G401.6 (cell line): ENCODE measurements around the gene SSBP2.
"Not testable (repeated sequence)": the region's sequence is repeated elsewhere in the genome, so short reads cannot be mapped to it uniquely, and the experiment has no call there.

ENCODE experiments used
- FAIRE-seq: peaks from 2 replicates; lab custom pipeline; 2012; peaks lifted over from hg19 to GRCh38; lab: Jason Lieb, UNC

The SSBP2 gene

DNA sequence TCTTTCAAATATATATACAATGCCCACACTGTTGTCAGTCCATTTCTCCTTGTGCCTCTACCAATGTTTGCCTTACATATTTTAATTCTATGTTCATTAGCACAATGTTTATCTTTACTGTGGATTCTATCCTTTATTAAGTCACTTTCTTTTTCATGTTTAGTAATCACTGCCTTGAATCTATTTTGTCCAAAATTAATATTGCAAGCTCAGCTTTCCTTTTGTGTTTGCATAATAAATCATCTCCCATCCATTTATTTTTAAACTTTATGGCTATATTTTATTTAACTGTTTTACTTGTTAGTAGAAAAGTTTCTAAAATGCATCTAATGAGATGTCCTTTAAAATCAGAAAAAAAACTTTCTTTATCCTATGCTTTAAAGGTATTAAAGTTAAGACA lies 230.1 kb downstream of the SSBP2 start:
- no peak for FAIRE-seq

DNA sequence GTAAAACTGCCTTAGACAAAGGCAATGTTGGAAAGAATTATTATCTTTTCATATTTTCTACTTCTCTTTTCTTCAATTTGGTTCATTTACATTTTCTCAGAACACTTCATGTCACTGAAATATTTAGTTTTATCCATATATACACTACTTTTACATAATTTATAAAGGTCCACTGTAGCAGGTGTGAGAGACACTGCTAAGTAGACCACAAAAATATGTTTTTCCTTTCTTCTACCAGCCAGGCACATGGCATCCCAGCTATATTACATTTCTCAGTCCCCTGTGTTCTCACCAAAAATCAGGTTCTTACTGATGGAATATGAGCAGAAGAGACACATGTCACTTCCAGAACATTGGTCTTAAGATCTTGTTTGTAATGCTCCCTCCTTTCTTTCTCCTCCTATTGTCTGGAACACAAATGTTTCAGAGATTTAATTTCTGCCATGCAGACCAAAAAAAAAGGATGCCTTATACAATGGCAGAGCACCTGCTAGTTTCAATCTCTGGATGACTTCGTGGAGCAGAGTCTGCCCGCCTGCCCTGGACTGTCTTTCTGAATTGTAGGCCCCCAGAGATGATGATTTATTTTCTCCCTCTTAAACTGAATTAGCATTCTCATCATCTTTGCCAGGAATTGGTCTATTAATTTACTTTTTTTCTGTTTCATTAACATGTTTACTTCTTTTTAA lies 231.5 kb downstream of the SSBP2 start:
- FAIRE-seq: no peak

GRCh38 chr5:81517462-81517861 lies 233.4 kb downstream of the SSBP2 start:
- no peak for FAIRE-seq

GRCh38 chr5:81516091-81516490 lies 234.8 kb downstream of the SSBP2 start:
- no peak for FAIRE-seq

DNA sequence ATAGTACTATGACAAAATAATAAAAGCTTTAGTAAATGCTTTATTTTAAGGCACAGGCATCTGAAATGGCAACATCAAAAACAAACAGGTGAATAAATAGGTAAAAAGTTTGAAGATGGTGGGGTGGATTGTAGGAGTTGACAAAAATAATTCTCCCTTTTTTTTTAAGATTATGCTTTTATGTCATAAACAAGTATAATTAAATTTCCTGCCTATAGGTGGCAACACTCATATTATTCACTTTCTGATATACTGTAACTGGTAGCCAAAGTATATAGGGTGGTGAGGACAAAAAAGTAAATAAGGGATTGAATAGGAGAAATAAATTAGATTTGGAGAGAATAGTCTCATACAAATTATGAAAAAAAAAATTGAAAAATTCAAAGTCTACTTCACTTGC lies 236.9 kb downstream of the SSBP2 start:
- FAIRE-seq: peak; percentile 78

GRCh38 chr5:81513473-81513872 lies 237.4 kb downstream of the SSBP2 start:
- no peak for FAIRE-seq

GRCh38 chr5:81506900-81507588 lies 243.9 kb downstream of the SSBP2 start:
- peak; percentile 98 for FAIRE-seq

GRCh38 chr5:81506378-81506777 lies 244.5 kb downstream of the SSBP2 start:
- FAIRE-seq: no peak

GRCh38 chr5:81505672-81506071 lies 245.2 kb downstream of the SSBP2 start:
- no peak for FAIRE-seq

DNA sequence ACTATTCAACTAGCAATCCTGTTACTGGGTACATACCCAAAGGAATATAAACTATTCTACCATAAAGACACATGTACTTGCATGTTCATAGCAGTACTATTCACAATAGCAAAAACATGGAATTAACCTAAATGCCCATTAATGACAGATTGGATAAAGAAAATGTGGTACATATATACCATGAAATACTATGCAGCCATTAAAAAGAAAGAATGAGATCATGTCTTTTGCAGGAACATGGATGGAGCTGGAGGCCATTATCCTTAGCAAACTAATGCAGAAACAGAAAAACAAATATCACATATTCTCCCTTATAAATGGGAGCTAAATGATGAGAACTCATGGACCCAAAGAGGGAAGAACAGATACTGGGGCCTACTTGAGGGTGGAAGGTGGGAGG lies 247.3 kb downstream of the SSBP2 start:
- not testable (repeated sequence) for FAIRE-seq

DNA sequence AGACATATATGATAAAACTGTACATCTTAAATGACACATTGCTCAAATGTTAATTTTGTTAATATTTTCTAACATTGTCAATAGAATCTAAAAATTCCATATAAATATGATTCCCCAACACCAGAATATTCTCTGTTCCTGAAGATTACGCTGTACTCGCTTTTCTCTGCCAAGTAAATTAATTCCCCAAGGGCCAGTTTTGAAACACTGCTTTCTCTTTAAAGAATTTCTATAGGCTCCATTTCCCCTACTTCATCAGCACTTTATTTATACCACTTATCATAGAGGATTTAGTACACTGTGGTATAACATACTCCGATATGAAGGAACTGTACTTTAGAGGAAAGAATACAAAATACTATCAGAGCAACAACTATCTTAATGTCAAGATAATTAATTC lies 255.6 kb downstream of the SSBP2 start:
- no peak for FAIRE-seq

GRCh38 chr5:81488862-81489261 lies 262.0 kb downstream of the SSBP2 start:
- no peak for FAIRE-seq

DNA sequence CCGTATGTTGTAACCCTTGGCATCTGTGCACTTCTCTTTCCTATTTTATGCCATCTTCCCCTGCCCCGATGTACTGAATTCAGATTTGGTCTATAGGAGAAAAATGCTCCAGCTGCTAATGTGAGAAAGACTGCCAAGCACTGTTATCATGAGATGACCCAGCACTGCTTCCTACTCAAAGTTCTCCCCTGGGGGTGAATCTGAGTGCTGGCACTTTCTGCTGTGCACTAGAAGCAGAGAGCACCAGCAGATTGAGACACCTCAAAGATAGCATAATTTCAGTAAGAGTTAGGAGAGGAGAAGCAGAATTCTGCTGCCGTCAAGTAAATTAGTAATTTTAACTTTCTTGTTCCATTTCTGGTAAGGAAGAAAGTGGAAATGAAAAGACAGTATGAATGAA lies 264.2 kb downstream of the SSBP2 start:
- FAIRE-seq: no peak

DNA sequence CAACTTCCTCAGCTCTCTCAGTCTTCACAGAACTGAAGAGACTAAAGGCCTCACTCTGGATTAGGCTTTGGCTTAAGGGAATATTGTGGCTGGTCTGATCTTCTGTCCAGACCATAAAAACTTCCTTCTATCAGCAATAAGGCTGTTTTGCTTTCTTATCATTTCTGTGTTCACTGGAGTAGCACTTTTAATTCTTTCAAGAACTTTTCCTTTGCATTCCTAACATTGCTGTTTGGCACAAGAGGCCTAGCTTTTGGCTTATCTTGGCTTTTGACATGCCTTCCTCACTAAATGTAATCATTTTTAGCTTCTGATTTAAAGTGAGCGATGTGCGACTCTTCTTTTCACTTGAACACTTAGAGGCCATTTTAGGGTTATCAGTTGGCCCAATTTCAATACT lies 268.3 kb downstream of the SSBP2 start:
- no peak for FAIRE-seq

- not testable (repeated sequence) for FAIRE-seq
Observed at GRCh38 chr5:81473395-81473794, 277.5 kb downstream of the SSBP2 start.

- no peak for FAIRE-seq
Observed at GRCh38 chr5:81469676-81470075, 281.2 kb downstream of the SSBP2 start.

GRCh38 chr5:81450940-81451339 lies 300.0 kb downstream of the SSBP2 start:
- no peak for FAIRE-seq

GRCh38 chr5:81435023-81435422 lies 315.9 kb downstream of the SSBP2 start:
- no peak for FAIRE-seq

DNA sequence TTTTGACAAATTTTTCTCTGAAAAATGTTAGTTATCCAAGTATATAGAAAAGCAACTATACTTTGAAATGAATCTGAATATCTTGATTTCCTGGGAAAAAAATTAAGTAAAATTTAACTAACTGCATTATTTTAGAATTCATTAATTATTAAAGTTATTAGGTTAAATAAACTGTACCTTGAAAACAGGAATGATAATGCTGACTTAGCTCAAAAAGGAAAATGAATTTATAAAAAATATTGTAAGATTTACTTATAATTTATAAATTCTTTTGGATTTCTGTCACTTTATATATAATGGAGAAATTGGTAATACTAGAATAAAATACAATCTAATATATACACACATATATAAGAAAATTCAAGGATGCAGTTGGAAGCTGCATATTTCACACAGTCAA lies 320.9 kb downstream of the SSBP2 start:
- FAIRE-seq: peak; percentile 80

DNA sequence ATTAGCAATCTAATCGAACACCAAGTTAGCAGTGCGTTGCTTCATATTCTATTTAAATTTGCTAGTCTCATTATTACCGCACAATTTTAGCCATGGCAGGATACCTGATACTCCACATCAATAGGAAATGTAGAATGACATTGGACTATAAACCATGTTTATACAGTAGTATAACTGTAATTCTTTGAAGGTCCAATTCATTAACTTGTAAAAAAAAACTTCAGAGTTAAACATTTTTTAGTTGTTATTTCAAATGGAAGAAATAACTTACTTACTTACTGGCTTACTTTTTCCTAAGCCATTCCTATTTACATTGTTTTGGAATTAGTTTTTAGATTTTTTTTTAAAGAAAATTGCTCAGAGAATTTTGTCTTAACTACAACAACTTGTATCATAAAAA lies 321.5 kb downstream of the SSBP2 start:
- FAIRE-seq: peak; percentile 39

- peak; percentile 55 for FAIRE-seq
Observed at GRCh38 chr5:81428861-81429260, 322.0 kb downstream of the SSBP2 start.

DNA sequence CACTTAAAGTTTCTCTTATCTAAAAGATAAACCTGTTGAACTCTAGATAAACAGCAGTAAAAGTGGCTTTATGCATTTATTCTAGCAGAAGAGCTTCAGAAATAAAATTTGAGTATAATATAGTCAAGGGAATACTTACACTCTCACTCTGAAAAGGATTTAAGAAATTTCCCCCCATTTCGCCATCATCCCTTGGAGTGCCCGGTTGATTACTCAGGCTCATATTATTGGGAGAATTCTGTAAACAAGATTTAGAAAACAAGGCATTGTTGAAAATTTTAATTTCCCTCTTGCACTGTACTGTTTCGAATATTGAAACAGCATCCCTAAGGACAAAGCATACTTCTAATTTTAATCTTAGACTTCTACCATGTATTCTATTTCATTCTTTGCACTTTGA lies 322.5 kb downstream of the SSBP2 start:
- FAIRE-seq: no peak

GRCh38 chr5:81427566-81427965 lies 323.3 kb downstream of the SSBP2 start:
- no peak for FAIRE-seq

- FAIRE-seq: no peak
Observed at GRCh38 chr5:81426359-81427030, 324.4 kb downstream of the SSBP2 start.
